K562 (cell line): ENCODE measurements around the gene DSE. TPM values are rescaled to one million over a fixed set of nuclear protein-coding genes. Genes with fewer than 3 reads are reported as not detected.

ENCODE experiments used
- ATAC-seq: fragments of 200-7000 bp; cut with Tn5 transposase; 3 replicates; pipeline ENCODE4 v1.9.1; 2020; ENCODE audit warnings: moderate library complexity
- BruUV-seq: library from RNA; stranded (reverse); fragments of 400-500 nt; replicated peaks from 2 replicates; lab custom pipeline; 2021; lab: Mats Ljungman, UMichigan
- CTCF ChIA-PET: fragments of 300-600 bp; formaldehyde crosslinking; extraction: SDS; loops from one replicate; lab custom pipeline; 2021; ENCODE audit warnings: low intra/inter-chr PET ratio; lab: Yijun Ruan, JAX
- POLR2A ChIA-PET: fragments of 300-600, 350-650 bp; sonication (Branson Sonifier 250); formaldehyde crosslinking; extraction: SDS; loops from one replicate; lab custom pipeline; 2021; ENCODE audit warnings: antibody characterized with exemption, inconsistent platforms; lab: Yijun Ruan, JAX
- DNase-seq, 4 experiments: peaks; one replicate each; pipeline versions ENCODE4 v3.0.0 to v3.0.0-alpha.2; 2011 to 2018; ENCODE audit warnings: low spot score in 3 of 4, mixed read lengths in 3 of 4; ENCODE audit errors: extremely low read depth in 1 of 4
- FAIRE-seq: peaks from 2 replicates; lab custom pipeline; 2011; peaks lifted over from hg19 to GRCh38; lab: Jason Lieb, UNC
- H2AFZ ChIP-seq: 2 replicates; pipeline ENCODE4 v1.6.0; 2011; ENCODE audit warnings: low read depth, low read length, control low read depth, inconsistent platforms
- H3K27ac ChIP-seq: fragments of 200-600 bp; 3 replicates; pipeline ENCODE4 v1.8.0; 2011; ENCODE audit warnings: low read depth, mild to moderate bottlenecking, control low read depth, inconsistent platforms, low read length, moderate library complexity, mixed read lengths; ENCODE audit errors: extremely low read depth
- H3K27me3 ChIP-seq, 2 experiments: fragments of 300-600 bp in 1 of 2; 2 replicates in 1 of 2; 3 replicates in 1 of 2; pipeline versions ENCODE4 v1.6.0 to v1.8.0; 2011; ENCODE audit warnings: inconsistent platforms in 2 of 2, low read length in 2 of 2, mild to moderate bottlenecking in 1 of 2, mixed read lengths in 1 of 2, moderate library complexity in 1 of 2; ENCODE audit not compliant: control insufficient read depth in 2 of 2, insufficient read depth in 2 of 2
- H3K36me3 ChIP-seq: fragments of 300-600 bp; 3 replicates; pipeline ENCODE4 v1.8.0; 2011; ENCODE audit warnings: mild to moderate bottlenecking, low read length, inconsistent platforms; ENCODE audit not compliant: control insufficient read depth, insufficient read depth
- H3K4me1 ChIP-seq, 2 experiments: fragments of 200-600 bp in 1 of 2; replicated peaks in 1 of 2; 2 replicates in 1 of 2; 3 replicates in 1 of 2; pipeline versions ENCODE4 v1.5.1 to v1.8.0; 2011; ENCODE audit warnings: inconsistent platforms in 2 of 2, low read length in 2 of 2, mild to moderate bottlenecking in 1 of 2, mixed read lengths in 1 of 2, moderate library complexity in 1 of 2; ENCODE audit not compliant: control insufficient read depth in 2 of 2, insufficient read depth in 2 of 2
- H3K4me2 ChIP-seq: 2 replicates; pipeline ENCODE4 v1.6.1; 2011; ENCODE audit warnings: low read length, control low read depth, inconsistent platforms, mixed read lengths; ENCODE audit not compliant: insufficient read depth
- H3K4me3 ChIP-seq: fragments of 200-600 bp; sonication (generic), shearing (Covaris generic); 2 replicates; pipeline ENCODE4 v1.5.1; 2016; ENCODE audit warnings: control low read depth, inconsistent platforms
- H3K79me2 ChIP-seq: fragments of 200-600 bp; 3 replicates; pipeline ENCODE4 v1.8.0; 2011; ENCODE audit warnings: low read length, inconsistent platforms; ENCODE audit not compliant: control insufficient read depth, insufficient read depth
- H3K9ac ChIP-seq, 2 experiments: 2 replicates each; pipeline versions ENCODE4 v1.6.0 to v1.6.1; 2011; ENCODE audit warnings: low read depth in 2 of 2, low read length in 2 of 2, control low read depth in 1 of 2, inconsistent platforms in 1 of 2, mild to moderate bottlenecking in 1 of 2, mixed read lengths in 1 of 2; ENCODE audit not compliant: insufficient read depth in 1 of 2
- H3K9me1 ChIP-seq: one replicate; pipeline ENCODE4 v1.6.0; 2011; ENCODE audit warnings: inconsistent platforms, mild to moderate bottlenecking, low read length, moderate library complexity; ENCODE audit not compliant: control insufficient read depth, insufficient read depth
- H3K9me3 ChIP-seq: replicated peaks from 2 replicates; pipeline ENCODE4 v1.5.1; 2011; ENCODE audit warnings: low read depth, low read length, inconsistent platforms; ENCODE audit not compliant: control insufficient read depth, insufficient read depth
- H4K20me1 ChIP-seq: replicated peaks from 2 replicates; pipeline ENCODE4 v1.6.1; 2011; ENCODE audit warnings: low read length, inconsistent platforms, mixed read lengths; ENCODE audit not compliant: control insufficient read depth, insufficient read depth
- CBFA2T3 ChIP-seq: fragments of 450-650 bp; IDR thresholded peaks from 2 replicates; pipeline ENCODE4 v1.6.1; 2017
- CHD7 ChIP-seq: fragments of 200-600 bp; sonication (generic); IDR thresholded peaks from one replicate; pipeline ENCODE4 v1.6.1; 2012; ENCODE audit warnings: mild to moderate bottlenecking, low read depth, low read length, inconsistent platforms
- E2F1 ChIP-seq: sonication (generic); formaldehyde crosslinking; IDR thresholded peaks from 2 replicates; pipeline ENCODE4 v1.8.1; 2023; ENCODE audit warnings: mild to moderate bottlenecking, missing genetic modification reagents, moderate library complexity
- HNRNPUL1 ChIP-seq: fragments of 200-400 bp; formaldehyde crosslinking; IDR thresholded peaks from 2 replicates; pipeline ENCODE4 v1.6.1; 2017; ENCODE audit warnings: low read length
- WGBS: fragments of 100-300 bp; shearing (Covaris generic); methylation state at CpG from one replicate; pipeline ENCODE4 v1.1.6; 2016; ENCODE audit warnings: low coverage, mixed read lengths; ENCODE audit not compliant: insufficient coverage; ENCODE audit errors: missing lambda C conversion rate; 5-methylcytosine and 5-hydroxymethylcytosine counted together
- in situ Hi-C: fragments of 300-500 bp; cut with MboI; formaldehyde crosslinking; loops from 4 replicates; pipeline ENCODE4 v1.15.0; 2018; ENCODE audit warnings: inconsistent platforms, mixed read lengths
- intact Hi-C: fragments of 100-400 bp; cut with micrococcal nuclease; formaldehyde crosslinking; loops from 2 replicates; pipeline ENCODE4 v1.14.2; 2022
- polyA plus RNA-seq, 8 experiments: library from polyadenylated mRNA; depleted of rRNA in 4 of 8; stranded (reverse) in 5 of 8; unstranded in 3 of 8; fragments of >200 nt; fragmentation: Nextera tagmentation in 2 of 8; fragmentation: Illumina TruSeq in 1 of 8; extraction: Ambion mirVana in 2 of 8; extraction: Trizol in 1 of 8; gene quantifications; 2 replicates each; pipeline versions ENCODE4 v1.2.1 to v1.2.3, GENCODE V29; 2011 to 2014; ENCODE audit warnings: inconsistent platforms in 1 of 8, missing spikeins in 1 of 8
- total RNA-seq, 7 experiments: library from RNA; depleted of rRNA in 6 of 7; stranded (reverse); fragments of >200 nt in 6 of 7; fragmentation: Illumina TruSeq in 2 of 7; extraction: Trizol in 2 of 7; gene quantifications; 2 replicates each; pipeline versions ENCODE4 v1.2.1 to v1.2.3, GENCODE V29; 2011 to 2021; ENCODE audit warnings: low replicate concordance in 1 of 7

The DSE gene
- total and polyA plus RNA-seq, 9 of the 15 experiments (the other 6 are each of a cell fraction or from before 2014, with no cell fraction given) = 0.49 to 1.7 (median 0.79) TPM

- FAIRE-seq = no peak
- Histone ChIP-seq H3K9ac (no peak overlapping the region), H3K4me2 (no peak overlapping the region), H3K36me3 (no peaks in the 10 kb centered on the region), H2AFZ (no peak overlapping the region), H3K9me1 (no peaks in the 10 kb centered on the region), H3K9me3 (no peaks in the 10 kb centered on the region), H4K20me1 (no peaks in the 10 kb centered on the region), H3K4me3 (no peak overlapping the region), H3K27ac (no peak overlapping the region), H3K27me3 (peaks cover 4% of the 10 kb centered on the region in 2 experiments; a peak in 2 of 5 replicates), H3K79me2 (no peaks in the 10 kb centered on the region), H3K4me1 (no peaks in the 10 kb centered on the region)
- ChIA-PET CTCF (no interaction called here), POLR2A (no interaction called here)
- 26% methylated on average over 1 of the region's 1 CpG for WGBS
- intact Hi-C loops = no loop called here
- ATAC-seq = no peak
- TF ChIP-seq CBFA2T3 = no peak
- no peak for TF ChIP-seq CHD7
- TF ChIP-seq HNRNPUL1 = no peak
- no peak for TF ChIP-seq E2F1 (CRISPR knock-in tag)
- no peak for DNase-seq
- in situ Hi-C loops = no loop called here
- BruUV-seq = no TSS peak
These were observed 29.6 kb downstream of the DSE start for GRCh38 chr6:116400328-116400727.
